GM19463 (cell line): ENCODE measurements around the gene LDLR.
"Not testable (repeated sequence)": the region's sequence is repeated elsewhere in the genome, so short reads cannot be mapped to it uniquely, and the experiment has no call there.

Experiments
- ATAC-seq: cut with Tn5 transposase; IDR thresholded peaks from one replicate; pipeline ENCODE4 v1.9.1; 2021; ENCODE audit warnings: mild to moderate bottlenecking, moderate library complexity; ENCODE audit not compliant: unreplicated experiment

The LDLR gene

DNA sequence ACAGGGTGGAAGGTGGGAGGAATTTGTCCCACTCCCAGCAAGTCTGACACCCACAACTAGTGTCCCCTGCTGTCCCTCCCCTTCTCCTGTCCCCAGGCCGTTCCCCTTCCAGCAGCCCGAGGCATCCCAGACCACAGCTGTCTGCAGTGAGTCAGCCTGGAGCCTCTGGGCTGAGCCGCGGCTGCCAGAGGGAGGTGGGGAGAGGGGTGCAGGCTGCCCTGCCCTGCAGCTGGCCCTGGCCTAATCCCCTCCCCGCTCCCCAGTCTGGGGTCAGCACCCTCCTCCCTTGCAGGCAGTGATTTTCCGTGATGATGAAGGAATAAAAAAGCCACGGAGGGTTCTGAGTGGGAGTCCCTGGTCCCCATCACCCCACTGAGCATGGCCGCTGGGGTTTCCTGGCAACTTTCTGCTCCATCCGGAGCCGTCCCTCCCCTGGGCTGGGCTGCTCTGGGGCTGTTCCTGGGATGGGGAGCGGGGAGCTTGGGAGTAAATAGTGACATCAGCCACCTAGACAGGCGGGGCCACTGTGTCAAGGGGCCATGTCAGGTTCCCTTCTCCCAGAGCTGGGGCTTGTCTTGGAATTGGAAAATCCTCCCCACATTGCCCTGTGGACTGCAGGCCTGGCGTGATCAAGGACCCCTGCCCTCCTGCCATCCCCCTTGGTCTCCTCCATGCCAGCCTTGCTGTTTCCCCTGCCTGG is 49.5 kb downstream of the LDLR start:
- ATAC-seq, result no peak

DNA sequence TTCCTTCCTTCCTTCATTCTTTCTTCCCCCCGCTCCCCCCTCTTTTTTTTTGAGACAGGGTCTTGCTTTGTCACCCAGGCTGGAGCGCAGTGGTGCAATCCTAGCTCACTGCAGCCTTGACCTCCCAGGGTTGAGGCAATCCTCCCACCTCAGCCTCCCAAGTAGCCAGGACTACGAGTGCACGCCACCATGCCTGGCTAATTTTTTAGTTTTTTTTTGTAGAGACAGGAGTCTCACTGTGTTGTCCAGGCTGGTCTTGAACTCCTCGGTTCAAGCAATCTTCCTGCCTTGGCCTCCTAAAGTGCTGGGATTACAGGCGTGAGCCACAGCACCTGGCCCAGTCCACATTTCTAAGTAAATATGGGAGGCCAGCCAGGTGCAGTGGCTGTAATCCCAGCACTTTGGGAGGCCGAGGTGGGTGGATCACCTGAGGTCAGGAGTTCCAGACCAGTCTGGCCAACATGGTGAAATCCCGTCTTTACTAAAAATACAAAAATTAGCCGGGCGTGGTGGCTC is 50.8 kb downstream of the LDLR start:
- ATAC-seq, result not testable (repeated sequence)

DNA sequence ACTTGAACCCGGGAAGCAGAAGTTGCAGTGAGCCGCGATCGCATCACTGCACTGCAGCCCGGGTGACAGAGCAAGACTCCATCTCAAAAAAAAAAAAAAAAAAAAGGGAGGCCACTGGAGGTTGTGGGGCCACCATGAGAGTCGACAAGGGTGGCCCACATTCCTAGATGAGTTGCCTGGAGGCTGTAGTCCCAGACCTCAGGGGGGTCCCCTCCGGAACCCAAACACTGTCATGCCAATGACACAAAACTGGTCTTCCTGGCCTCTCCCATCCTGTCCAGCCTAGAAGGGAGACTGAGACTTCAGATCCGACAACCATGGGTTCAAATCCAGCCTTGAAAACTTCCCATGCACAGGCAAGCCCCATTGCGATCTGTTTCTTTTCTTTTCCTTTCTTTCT is 51.6 kb downstream of the LDLR start:
- no peak for ATAC-seq

DNA sequence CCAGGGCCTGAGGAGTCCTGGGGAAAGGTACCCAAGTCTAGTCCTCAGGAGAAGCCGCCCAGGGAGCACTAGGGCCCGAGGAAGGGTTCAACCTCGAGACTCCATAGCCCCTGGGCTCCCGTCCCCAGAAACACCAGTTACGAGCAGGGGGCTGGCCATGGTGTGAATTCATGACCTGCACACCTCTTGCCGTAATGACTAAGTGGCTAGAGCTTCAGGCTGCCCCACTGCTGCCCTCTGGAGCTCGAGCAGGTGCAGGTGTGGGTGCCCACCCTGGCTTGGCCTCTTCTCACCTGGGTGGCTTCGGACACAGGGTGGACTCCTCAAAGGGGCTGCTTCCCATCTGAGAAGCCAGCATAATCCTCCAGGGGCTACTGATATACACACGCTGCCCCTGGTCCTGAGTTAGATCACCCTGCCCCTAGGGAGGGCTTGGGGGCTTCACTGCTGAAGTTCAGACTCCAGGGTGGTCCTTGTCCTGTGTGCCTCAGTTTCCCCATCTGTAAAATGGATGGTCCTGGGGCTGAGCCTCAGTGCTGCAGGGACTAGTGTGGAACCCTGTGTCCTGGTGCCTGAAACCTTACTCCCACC is 52.8 kb downstream of the LDLR start:
- no peak for ATAC-seq

DNA sequence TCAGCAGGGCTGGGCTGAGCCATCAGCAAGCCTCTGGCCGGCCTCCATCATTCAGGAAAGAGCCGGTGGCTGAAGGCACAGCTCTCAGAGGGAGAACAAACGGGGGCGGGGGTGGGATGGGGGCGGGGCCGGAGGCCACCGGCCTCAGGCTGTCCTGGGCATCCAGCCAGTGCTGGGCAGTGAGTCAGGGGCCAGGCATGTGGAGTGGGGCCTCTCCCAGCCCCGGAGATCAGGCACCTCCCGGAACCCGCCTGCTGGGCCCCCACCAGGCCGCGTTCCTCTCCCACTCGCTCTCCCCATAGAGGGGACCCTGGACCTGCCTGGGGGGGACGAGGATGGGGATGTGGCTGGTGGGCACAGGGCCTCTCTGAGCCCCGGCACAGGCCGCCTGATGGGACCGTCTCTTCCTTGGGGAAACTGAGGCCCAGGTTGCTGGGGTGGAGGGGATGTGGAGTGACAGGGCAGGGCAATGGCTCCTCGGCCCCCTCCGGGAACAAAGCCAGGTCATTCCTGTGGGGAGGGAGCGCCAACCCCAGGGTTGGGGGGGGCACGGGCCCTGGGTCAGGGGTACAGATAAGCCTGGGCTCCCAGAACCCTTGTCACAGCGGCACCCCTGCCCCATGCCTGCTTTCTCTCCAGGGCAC is 53.4 kb downstream of the LDLR start:
- no peak for ATAC-seq

DNA sequence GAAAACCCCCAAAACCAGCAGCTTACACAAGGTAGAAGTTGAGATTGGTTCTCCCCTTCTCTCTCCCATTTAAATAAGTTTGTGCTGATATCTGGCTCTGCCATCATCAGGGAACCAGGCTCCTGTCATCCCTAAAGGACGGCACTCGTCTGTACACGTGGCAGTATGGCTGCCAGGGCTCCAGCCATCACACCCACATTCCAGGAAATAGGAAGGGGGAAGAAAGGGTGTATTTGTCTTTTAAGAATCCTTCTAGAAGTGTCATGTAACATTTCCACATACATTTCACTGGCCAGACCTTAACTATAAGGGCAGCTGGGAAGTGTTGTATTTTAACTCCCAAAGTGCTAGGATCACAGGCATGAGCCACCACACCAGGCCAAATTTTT is 56.3 kb downstream of the LDLR start:
- ATAC-seq, result no peak

DNA sequence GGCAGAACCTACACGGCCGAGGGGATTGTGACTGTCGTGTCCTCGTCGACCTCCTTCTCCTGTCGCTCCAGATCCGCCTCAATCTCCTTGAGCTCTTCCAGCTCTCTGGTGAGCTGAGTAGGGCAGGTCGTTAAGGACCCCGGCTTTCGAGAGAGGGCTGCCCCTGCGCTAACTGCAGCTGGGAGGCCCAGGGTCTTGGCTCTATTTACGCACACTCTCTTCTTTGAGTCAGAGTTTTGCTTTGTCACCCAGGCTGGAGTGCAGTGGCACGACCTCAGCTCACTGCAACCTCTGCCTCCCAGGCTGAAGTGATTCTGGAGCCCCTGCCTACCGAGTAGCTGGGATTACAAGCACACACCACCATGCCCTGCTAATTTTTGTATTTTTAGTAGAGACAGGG is 58.7 kb downstream of the LDLR start:
- ATAC-seq, result no peak

DNA sequence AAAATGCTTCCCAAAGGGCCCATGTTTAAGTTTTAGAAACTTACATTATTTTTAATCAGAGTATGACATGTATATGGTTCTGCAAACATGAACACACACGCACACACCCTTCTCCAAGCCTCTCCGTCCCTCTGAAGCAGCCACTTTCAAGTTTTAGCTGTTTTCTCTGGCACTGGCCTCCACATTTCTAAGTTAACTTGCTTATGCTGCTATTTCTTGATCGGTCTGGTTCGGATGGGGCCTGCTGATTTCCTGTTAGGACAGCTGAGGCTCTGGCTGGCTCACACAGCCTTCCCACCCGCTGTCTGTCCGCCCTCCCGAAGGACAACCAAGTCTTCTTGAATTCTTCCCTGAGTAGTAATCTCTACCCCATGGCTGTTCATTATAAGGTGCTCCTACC is 61.9 kb downstream of the LDLR start:
- ATAC-seq, result no peak

DNA sequence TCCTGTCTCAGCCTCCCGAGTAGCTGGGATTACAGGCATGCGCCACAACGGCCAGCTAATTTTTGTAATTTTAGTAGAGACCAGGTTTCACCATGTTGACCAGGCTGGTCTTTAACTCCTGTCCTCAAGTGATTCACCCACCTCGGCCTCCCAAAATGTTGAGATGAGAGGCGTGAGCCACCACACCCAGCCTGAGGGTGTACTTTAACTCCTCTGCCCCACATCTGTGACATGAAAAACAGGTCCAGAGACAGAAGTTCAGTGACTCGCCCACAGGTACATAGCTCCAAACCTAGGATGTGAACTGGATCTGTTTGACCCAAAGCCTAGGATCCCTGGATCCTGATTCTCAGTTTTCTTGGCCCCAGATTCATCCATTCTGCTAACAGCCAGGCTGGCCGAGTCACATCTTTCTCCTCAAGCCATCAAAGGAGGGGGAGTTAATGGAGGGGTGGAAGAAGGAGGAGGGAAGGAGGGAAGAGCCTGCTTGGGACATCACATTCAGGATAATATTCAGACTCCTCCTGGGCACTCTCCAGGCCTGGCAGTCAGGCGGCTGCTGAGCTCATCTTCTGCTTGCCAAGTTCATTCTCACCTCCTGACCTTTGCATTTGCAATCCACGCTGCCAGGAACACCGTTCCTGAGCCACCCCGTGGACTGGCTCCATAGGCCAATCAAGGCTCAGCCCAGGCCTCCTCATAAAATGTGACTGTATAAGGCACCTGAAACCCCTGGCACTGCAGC is 63.2 kb downstream of the LDLR start:
- no peak for ATAC-seq

DNA sequence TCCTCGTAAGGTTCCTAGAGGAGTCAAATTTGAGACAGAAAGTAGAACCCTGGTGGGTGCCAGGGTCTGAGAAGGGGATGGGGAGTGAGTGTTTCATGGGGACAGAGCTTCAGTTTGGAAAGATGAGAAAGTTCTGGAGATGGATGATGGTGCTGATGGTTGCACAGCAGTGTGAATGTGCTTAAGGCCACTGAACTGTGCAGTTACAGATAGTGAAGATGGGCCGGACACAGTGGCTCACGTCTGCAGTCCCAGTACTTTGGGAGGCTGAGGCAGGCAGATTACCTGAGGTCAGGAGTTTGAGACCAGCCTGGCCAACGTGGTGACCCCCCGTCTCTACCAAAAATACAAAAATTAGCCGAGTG is 65.4 kb downstream of the LDLR start:
- no peak for ATAC-seq

DNA sequence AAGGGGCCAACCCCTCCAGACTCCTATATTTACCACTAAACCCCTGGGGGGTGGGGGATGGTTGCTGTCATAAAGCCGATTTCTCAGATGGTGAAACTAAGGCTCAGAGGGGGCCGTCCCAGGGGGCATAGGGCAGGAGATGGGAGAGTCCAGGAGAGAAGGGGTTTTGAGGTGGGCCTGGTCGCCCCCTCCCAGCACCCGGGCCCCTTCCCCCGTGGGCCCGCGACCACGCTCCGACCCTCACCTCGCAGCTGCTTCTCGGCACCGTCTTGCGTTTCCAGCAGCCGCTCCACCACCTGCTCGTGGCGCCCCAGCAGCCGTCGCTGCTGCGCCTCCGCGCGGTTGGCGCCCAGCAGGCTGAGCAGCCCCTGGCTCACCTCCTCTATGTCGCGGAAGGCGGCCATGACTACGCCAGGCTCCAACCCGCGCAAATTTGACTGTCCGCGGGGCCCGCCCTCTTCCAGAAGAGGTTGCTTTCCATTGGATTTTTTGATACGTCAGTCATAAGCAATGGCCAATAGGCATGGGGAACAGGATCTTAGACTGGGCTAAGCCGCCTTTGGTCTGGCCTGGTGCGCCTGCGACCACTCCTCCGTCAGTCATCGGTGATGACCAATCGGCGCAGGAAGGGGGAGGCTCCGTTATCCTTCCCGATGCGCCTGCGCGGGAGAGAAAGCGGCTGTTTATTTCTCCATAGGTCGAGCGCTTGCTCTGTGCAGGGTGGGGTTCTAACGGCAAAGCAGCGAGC is 66.3 kb downstream of the LDLR start, which contains the start of gene SPC24:
TSS of gene SPC24 (minus strand) at position 410 of the 748 bp plus-strand sequence. CDS start at position 404, 6 bp downstream.
- ATAC-seq, result peak; percentile 98

DNA sequence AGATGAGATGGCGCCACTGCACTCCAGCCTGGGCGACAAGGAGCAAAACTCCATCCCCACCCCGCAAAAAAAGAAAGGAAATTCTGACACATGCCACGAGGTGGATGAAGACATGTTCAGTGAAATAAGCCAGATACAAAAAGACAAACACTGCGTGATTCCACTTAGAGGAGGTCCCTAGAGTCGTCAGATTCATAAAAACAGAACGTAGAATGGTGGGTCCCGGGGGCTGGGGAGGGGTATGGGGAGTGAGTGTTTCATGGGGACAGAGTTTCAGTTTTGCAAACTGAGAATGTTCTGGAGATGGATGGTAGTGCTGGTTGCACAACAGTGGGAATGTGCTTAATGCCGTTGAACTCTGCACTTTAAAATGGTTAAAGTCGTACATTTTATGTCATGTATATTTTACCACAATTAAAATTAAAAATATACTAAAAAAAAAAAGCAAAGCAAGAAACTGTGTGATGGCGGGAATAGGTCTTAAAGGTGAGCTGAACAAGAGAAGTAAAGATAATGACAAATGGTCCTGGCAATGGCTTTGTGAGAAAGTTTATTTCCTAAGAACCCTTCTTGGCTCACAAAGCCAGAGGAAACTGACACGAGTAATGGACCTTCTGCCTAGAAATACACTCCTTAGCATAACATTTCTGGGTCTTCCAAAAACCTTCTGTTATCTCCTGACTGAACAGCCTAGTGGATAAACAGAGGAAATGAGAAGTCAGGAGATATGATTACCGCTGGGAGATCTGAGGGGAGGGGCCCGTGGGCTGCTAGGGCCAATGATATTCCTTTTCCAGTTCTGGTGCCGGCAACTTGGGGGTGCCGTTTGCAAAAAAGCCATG is 70.6 kb downstream of the LDLR start:
- no peak for ATAC-seq

DNA sequence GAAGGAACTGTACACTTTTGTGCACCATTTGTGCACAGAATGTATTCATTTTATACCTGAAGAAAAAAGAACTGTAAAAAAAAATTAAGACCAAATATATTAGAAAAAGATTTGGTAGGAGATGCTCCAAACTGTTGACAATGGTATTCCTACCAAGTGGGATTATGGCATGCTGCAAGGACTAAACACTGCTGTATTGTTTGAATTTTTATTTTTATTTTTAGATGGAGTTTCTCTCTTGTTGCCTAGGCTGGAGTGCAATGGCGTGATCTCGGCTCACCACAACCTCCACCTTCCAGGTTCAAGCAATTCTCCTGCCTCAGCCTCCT is 71.1 kb downstream of the LDLR start:
- not testable (repeated sequence) for ATAC-seq

DNA sequence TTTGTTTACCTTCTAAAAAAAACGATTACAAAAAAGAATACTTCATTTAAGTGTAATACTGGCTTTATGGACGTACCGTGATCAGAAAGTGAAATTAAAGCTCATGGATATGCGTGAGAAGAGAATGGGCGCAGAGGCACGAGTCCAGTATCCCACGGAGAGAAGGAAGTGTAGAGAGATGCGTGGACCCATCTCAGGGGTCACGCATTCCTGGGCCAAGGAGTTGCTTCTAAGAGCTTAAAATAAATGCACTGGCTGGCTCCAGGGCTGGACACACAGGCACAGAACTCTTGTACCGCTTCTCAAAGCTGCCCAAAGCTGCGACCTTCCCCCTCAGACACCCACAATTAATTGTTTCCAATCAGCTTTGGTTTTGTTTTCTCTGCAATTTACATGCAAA is 75.0 kb downstream of the LDLR start:
- no peak for ATAC-seq

DNA sequence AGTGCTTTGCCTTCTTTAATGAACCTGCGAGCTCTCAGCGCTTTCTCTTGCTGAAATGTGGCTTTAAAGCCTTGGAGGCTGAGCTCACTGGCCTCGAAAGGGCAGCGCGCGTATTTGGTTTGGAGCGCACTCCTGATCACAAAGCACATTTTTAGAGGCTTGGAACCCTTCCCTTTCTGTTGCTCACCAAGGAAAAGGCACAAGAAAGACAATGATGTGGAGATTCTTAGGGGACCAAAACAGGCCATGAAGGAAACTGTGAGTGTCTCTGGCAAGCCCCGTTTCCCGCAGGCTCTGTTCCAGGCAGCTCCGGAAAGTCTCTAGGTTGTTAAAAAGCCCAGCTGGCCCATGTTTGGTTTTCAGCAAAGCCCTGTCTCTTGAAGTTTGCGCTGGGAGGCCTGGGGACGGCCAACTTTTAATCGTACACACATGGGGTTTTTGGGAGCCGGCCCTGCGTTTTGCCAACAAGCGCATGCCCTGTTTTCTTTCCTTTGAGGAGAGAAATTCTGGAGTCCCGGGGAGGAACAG is 75.7 kb downstream of the LDLR start:
- ATAC-seq, result no peak

DNA sequence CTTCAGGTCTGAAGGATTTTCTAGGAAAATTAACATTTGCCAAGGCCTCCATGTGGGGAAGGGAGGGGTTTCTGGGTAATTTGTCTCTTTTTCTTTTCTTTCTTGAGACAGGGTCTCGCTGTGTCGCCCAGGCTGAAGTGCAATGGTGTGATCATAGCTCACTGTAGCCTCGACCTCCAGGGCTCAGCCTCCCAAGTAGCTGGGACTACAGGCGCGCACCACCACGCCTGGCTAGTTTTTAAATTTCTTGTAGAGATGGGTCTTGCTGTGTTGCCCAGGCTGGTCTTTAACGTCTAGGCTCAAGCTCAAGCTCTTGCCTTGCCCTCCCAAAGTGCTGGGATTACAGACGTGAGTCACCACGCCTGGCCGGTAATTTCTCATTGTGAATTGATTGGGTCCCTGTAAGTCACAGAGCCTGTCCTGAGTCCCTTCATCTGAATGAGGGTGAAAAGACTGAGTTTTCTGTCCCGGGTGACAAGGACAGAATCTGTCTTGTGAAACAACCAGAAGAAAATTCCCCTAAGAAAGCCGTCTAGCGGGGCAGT is 76.3 kb downstream of the LDLR start:
- ATAC-seq, result no peak

DNA sequence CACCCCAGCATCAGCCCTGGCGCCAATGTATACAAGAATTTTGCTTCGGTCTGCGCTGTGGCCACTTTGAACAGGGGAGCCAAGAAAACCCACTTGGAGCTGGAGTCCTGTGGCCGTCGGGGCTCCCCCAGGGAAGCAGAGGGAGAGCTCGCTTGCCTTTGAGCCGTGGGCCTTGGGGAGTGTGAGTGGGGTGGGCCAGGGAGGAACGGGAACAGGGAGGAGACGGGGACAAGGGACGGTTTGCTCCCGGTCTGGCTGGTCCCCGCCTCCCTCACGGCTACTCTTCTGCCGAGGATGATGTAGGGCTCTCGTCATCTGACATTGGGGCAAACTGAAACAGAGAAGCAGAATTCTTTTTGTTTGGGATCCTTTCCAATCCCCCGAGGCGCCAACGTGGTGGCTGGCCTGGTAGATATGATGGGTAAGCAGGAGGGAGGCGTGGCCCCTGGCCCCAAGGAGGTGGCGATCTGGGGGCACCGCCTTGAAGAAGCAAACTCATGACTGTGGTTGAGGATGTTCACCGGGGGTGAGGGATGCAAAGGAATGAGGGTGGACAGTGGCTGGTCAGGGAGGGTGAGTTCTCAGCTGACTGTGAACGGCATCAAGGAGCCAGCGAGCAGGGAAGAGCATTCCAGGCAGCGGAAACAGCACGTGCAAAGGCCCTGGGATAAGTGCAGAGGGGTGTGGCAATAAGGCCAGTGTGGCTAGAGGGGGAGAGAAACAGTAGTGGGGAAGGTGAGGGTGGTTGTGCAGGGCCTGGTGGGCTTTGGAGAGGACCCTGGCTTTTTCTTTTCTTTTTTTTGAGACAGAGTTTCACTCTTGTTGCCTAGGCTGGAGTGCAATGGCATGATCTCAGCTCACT is 77.2 kb downstream of the LDLR start:
- no peak for ATAC-seq

DNA sequence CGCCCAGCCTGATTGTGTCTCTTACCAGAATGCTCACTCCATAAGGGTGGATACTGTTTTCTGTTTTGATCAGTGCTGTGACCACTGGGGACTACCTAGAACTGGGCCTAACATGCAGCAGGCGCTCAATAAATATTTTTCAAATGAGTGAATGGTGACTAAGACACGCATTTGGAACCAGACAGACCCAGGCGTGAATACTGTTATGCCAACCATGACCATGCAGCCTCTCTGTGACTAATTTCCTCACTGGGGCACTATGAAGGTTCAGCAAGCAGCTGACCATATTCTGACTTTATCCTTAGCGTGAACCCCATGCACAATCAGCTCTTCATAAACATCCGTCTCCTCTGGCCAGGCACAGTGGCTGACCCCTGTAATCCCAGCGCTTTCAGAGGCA is 79.3 kb downstream of the LDLR start:
- no peak for ATAC-seq
